Hepatocyte (in vitro differentiated cells): Measurements from ENCODE around the gene BBX. TPM values are rescaled to one million over a fixed set of nuclear protein-coding genes. Genes with fewer than 3 reads are reported as not detected.

ENCODE experiments used
- DNase-seq: peaks from one replicate; pipeline ENCODE4 v3.0.0-alpha.2; 2016; ENCODE audit warnings: low spot score
- H2AFZ ChIP-seq: fragments of 200-600 bp; sonication (generic); 2 replicates; pipeline ENCODE4 v1.6.0; 2016; ENCODE audit warnings: antibody characterized with exemption, mild to moderate bottlenecking
- H3K27ac ChIP-seq: fragments of 200-600 bp; sonication (generic); 2 replicates; pipeline ENCODE4 v1.5.1; 2016; ENCODE audit warnings: mild to moderate bottlenecking
- H3K27me3 ChIP-seq: fragments of 200-600 bp; sonication (generic); 2 replicates; pipeline ENCODE4 v1.6.1; 2016
- H3K36me3 ChIP-seq: fragments of 200-600 bp; sonication (generic); replicated peaks from 2 replicates; pipeline ENCODE4 v1.5.1; 2016; ENCODE audit warnings: low read depth; ENCODE audit not compliant: insufficient read depth
- H3K4me1 ChIP-seq: fragments of 200-600 bp; sonication (generic); 2 replicates; pipeline ENCODE4 v1.5.1; 2016; ENCODE audit warnings: mild to moderate bottlenecking, moderate library complexity; ENCODE audit not compliant: insufficient read depth
- H3K4me2 ChIP-seq: fragments of 200-600 bp; sonication (generic); 2 replicates; pipeline ENCODE4 v1.6.0; 2016
- H3K4me3 ChIP-seq: fragments of 200-600 bp; sonication (generic); 2 replicates; pipeline ENCODE4 v1.5.1; 2016; ENCODE audit warnings: mild to moderate bottlenecking
- H3K79me2 ChIP-seq: fragments of 200-600 bp; sonication (generic); 2 replicates; pipeline ENCODE4 v1.6.0; 2017; ENCODE audit warnings: mild to moderate bottlenecking
- H3K9me2 ChIP-seq: fragments of 200-600 bp; sonication (generic); replicated peaks from 2 replicates; pipeline ENCODE4 v1.6.0; 2017; ENCODE audit warnings: mild to moderate bottlenecking; ENCODE audit not compliant: insufficient read depth
- H3K9me3 ChIP-seq: fragments of 200-600 bp; sonication (generic); 2 replicates; pipeline ENCODE4 v1.5.1; 2016; ENCODE audit warnings: low read depth, mild to moderate bottlenecking
- H4K20me1 ChIP-seq: fragments of 200-600 bp; sonication (generic); 2 replicates; pipeline ENCODE4 v1.6.0; 2016; ENCODE audit warnings: mild to moderate bottlenecking; ENCODE audit not compliant: insufficient read depth, poor library complexity, severe bottlenecking
- CTCF ChIP-seq: fragments of 200-600 bp; sonication (generic); IDR thresholded peaks from 2 replicates; pipeline ENCODE4 v1.5.1; 2016; ENCODE audit warnings: antibody characterized with exemption, mild to moderate bottlenecking; ENCODE audit not compliant: poor library complexity
- EZH2 ChIP-seq: fragments of 200-600 bp; sonication (generic); IDR thresholded peaks from 2 replicates; pipeline ENCODE4 v1.6.1; 2016; ENCODE audit warnings: antibody characterized with exemption, mild to moderate bottlenecking, borderline replicate concordance
- EZH2phosphoT487 ChIP-seq: fragments of 200-600 bp; sonication (generic); IDR thresholded peaks from one replicate; pipeline ENCODE4 v1.6.1; 2018; ENCODE audit warnings: antibody characterized with exemption, mild to moderate bottlenecking, low read depth, moderate library complexity; ENCODE audit not compliant: unreplicated experiment, severe bottlenecking
- WGBS: methylation state at CpG from one replicate; pipeline ENCODE4 v1.1.6; 2016; ENCODE audit warnings: low lambda C conversion rate; ENCODE audit errors: missing lambda C conversion rate; 5-methylcytosine and 5-hydroxymethylcytosine counted together
- polyA plus RNA-seq: library from polyadenylated mRNA; unstranded; fragments of >200 nt; fragmentation: Nextera tagmentation; extraction: Ambion mirVana; gene quantifications from 2 replicates; pipeline ENCODE4 v1.2.1, GENCODE V29; 2016
- total RNA-seq: library from RNA; depleted of rRNA; stranded (reverse); fragments of >200 nt; gene quantifications from 2 replicates; pipeline ENCODE4 v1.2.3, GENCODE V29; 2014

The BBX gene
- total and polyA plus RNA-seq, 2 experiments from 2014 or later = 63.7 to 75.2 TPM

- Histone ChIP-seq H3K9me2 (no peaks in the 10 kb centered on the region), H3K4me1 (no peaks in the 10 kb centered on the region), H3K27me3 (no peaks in the 10 kb centered on the region), H3K79me2 (no peaks in the 10 kb centered on the region), H4K20me1 (no peaks in the 10 kb centered on the region), H2AFZ (no peak overlapping the region), H3K27ac (no peak overlapping the region), H3K4me3 (no peak overlapping the region), H3K9me3 (no peaks in the 10 kb centered on the region), H3K36me3 (no peaks in the 10 kb centered on the region), H3K4me2 (no peak overlapping the region)
- DNase-seq = no peak
- 97% methylated on average over 3 of the region's 3 CpGs for WGBS
- no peak for TF ChIP-seq EZH2
- TF ChIP-seq CTCF = no peak
- TF ChIP-seq EZH2phosphoT487 = no peak
Measured at GRCh38 chr3:107769882-107770281, 247.1 kb downstream of the BBX start.

- Histone ChIP-seq H2AFZ (no peak overlapping the region), H3K9me3 (no peaks in the 10 kb centered on the region), H3K27me3 (no peaks in the 10 kb centered on the region), H3K9me2 (no peaks in the 10 kb centered on the region), H4K20me1 (no peaks in the 10 kb centered on the region), H3K79me2 (no peaks in the 10 kb centered on the region), H3K36me3 (no peaks in the 10 kb centered on the region), H3K4me2 (no peak overlapping the region), H3K4me1 (no peaks in the 10 kb centered on the region), H3K27ac (no peak overlapping the region), H3K4me3 (no peak overlapping the region)
- peak; percentile 7 for DNase-seq
- TF ChIP-seq EZH2phosphoT487 = no peak
- TF ChIP-seq CTCF = no peak
- no peak for TF ChIP-seq EZH2
- WGBS = 82% methylated on average over 6 of the region's 6 CpGs
Measured at GRCh38 chr3:107772016-107772415, 249.3 kb downstream of the BBX start.

GRCh38 chr3:107775974-107776373 lies 253.2 kb downstream of the BBX start:
- H3K27me3 ChIP-seq = no peaks in the 10 kb centered on the region
- no peaks in the 10 kb centered on the region for H4K20me1 ChIP-seq
- H3K9me3 ChIP-seq = no peaks in the 10 kb centered on the region
- DNase-seq = no peak
- no peaks in the 10 kb centered on the region for H3K36me3 ChIP-seq
- H3K27ac ChIP-seq = no peak overlapping the region
- TF ChIP-seq CTCF (no peak), EZH2 (no peak), EZH2phosphoT487 (no peak)
- WGBS = 97% methylated on average over 1 of the region's 1 CpG
- no peaks in the 10 kb centered on the region for H3K9me2 ChIP-seq
- no peaks in the 10 kb centered on the region for H3K4me1 ChIP-seq
- H3K79me2 ChIP-seq = no peaks in the 10 kb centered on the region
- H3K4me3 ChIP-seq = no peak overlapping the region
- H2AFZ ChIP-seq = no peak overlapping the region
- no peak overlapping the region for H3K4me2 ChIP-seq

- H2AFZ ChIP-seq = no peak overlapping the region
Measured at GRCh38 chr3:107781253-107781652, 258.5 kb downstream of the BBX start.

More at GRCh38 chr3:107781253-107781652, 258.5 kb downstream of the BBX start:
- no peak overlapping the region for H3K4me3 ChIP-seq
- WGBS = 86% methylated on average over 1 of the region's 1 CpG
- no peaks in the 10 kb centered on the region for H3K9me3 ChIP-seq
- H3K27ac ChIP-seq = no peak overlapping the region
- H3K79me2 ChIP-seq = no peaks in the 10 kb centered on the region
- H4K20me1 ChIP-seq = no peaks in the 10 kb centered on the region
- no peaks in the 10 kb centered on the region for H3K27me3 ChIP-seq
- H3K4me2 ChIP-seq = no peak overlapping the region
- no peaks in the 10 kb centered on the region for H3K9me2 ChIP-seq
- TF ChIP-seq CTCF (no peak), EZH2phosphoT487 (no peak), EZH2 (no peak)
- DNase-seq = no peak
- H3K4me1 ChIP-seq = no peaks in the 10 kb centered on the region
- H3K36me3 ChIP-seq = no peaks in the 10 kb centered on the region
